Mesenchymal stem cell (in vitro differentiated cells and primary cell): ENCODE measurements around the gene TLCD2.
A peak's percentile ranks its signal among the peaks of the same experiment; 100 is the strongest.

Experiments
- DNase-seq: peaks from one replicate; pipeline ENCODE4 v3.0.0-alpha.2; 2013
- H2AFZ ChIP-seq: one replicate; pipeline ENCODE4 v1.6.1; 2013; ENCODE audit warnings: low read depth, mild to moderate bottlenecking, control low read depth, inconsistent platforms, low read length, moderate library complexity
- H2AK5ac ChIP-seq: 2 replicates; pipeline ENCODE4 v1.6.1; 2013; ENCODE audit warnings: low read length, moderate library complexity, mild to moderate bottlenecking, inconsistent platforms; ENCODE audit not compliant: severe bottlenecking
- H2BK120ac ChIP-seq: one replicate; pipeline ENCODE4 v1.6.1; 2013; ENCODE audit warnings: low read depth, mild to moderate bottlenecking, inconsistent platforms, low read length, moderate library complexity
- H2BK12ac ChIP-seq, 2 experiments: one replicate each; pipeline ENCODE4 v1.6.1; 2013; ENCODE audit warnings: inconsistent platforms in 2 of 2, low read length in 2 of 2, mild to moderate bottlenecking in 2 of 2, moderate library complexity in 2 of 2, control low read depth in 1 of 2
- H2BK15ac ChIP-seq: one replicate; pipeline ENCODE4 v1.6.1; 2013; ENCODE audit warnings: mild to moderate bottlenecking, low read depth, inconsistent platforms; ENCODE audit not compliant: poor library complexity, severe bottlenecking
- H2BK5ac ChIP-seq: 2 replicates; pipeline ENCODE4 v1.6.1; 2013; ENCODE audit warnings: low read depth, mild to moderate bottlenecking, low read length, control low read depth, inconsistent platforms; ENCODE audit not compliant: poor library complexity, severe bottlenecking
- H3K14ac ChIP-seq, 2 experiments: one replicate each; pipeline ENCODE4 v1.6.1; 2013; ENCODE audit warnings: inconsistent platforms in 2 of 2, low read length in 2 of 2, control low read depth in 1 of 2, mild to moderate bottlenecking in 1 of 2, moderate library complexity in 1 of 2
- H3K18ac ChIP-seq, 2 experiments: one replicate each; pipeline ENCODE4 v1.6.1; 2013; ENCODE audit warnings: inconsistent platforms in 2 of 2, low read length in 2 of 2, control low read depth in 1 of 2, low read depth in 1 of 2, mild to moderate bottlenecking in 1 of 2
- H3K23ac ChIP-seq, 2 experiments: one replicate each; pipeline ENCODE4 v1.6.1; 2013; ENCODE audit warnings: inconsistent platforms in 2 of 2, low read length in 2 of 2, mild to moderate bottlenecking in 2 of 2, moderate library complexity in 2 of 2, control low read depth in 1 of 2
- H3K27ac ChIP-seq: 2 replicates; pipeline ENCODE4 v1.5.1; 2013; ENCODE audit warnings: mild to moderate bottlenecking, moderate library complexity, low read length, control low read depth, inconsistent platforms; ENCODE audit not compliant: poor library complexity, severe bottlenecking
- H3K27me3 ChIP-seq, 2 experiments: 2 replicates each; pipeline versions ENCODE4 v1.6.1 to v1.7.0; 2013; ENCODE audit warnings: low read length in 2 of 2, mild to moderate bottlenecking in 2 of 2, moderate library complexity in 2 of 2, control low read depth in 1 of 2, inconsistent platforms in 1 of 2; ENCODE audit not compliant: control insufficient read depth in 1 of 2, insufficient read depth in 1 of 2
- H3K36me3 ChIP-seq, 2 experiments: 2 replicates each; pipeline versions ENCODE4 v1.6.1 to v1.7.0; 2013; ENCODE audit warnings: low read length in 2 of 2, control low read depth in 1 of 2, inconsistent platforms in 1 of 2, low read depth in 1 of 2, mild to moderate bottlenecking in 1 of 2; ENCODE audit not compliant: insufficient read depth in 2 of 2, control insufficient read depth in 1 of 2
- H3K4ac ChIP-seq, 2 experiments: one replicate each; pipeline ENCODE4 v1.6.1; 2013; ENCODE audit warnings: inconsistent platforms in 2 of 2, low read length in 2 of 2, mild to moderate bottlenecking in 2 of 2, moderate library complexity in 2 of 2, control low read depth in 1 of 2, low read depth in 1 of 2
- H3K4me1 ChIP-seq: 2 replicates; pipeline ENCODE4 v1.6.1; 2013; ENCODE audit warnings: low read depth, low read length, control low read depth; ENCODE audit not compliant: control insufficient read depth, insufficient read depth
- H3K4me2 ChIP-seq: 2 replicates; pipeline ENCODE4 v1.6.1; 2013; ENCODE audit warnings: low read length, mild to moderate bottlenecking, inconsistent platforms; ENCODE audit not compliant: poor library complexity, severe bottlenecking
- H3K4me3 ChIP-seq, 2 experiments: 2 replicates each; pipeline versions ENCODE4 v1.5.1 to v1.7.0; 2013; ENCODE audit warnings: low read length in 2 of 2, mild to moderate bottlenecking in 2 of 2, control low read depth in 1 of 2, low read depth in 1 of 2; ENCODE audit not compliant: insufficient read depth in 1 of 2
- H3K79me1 ChIP-seq: replicated peaks from 2 replicates; pipeline ENCODE4 v1.6.1; 2013; ENCODE audit warnings: mild to moderate bottlenecking, control low read depth, low read length, inconsistent platforms; ENCODE audit not compliant: poor library complexity, severe bottlenecking
- H3K9ac ChIP-seq: 2 replicates; pipeline ENCODE4 v1.7.0; 2013; ENCODE audit warnings: mild to moderate bottlenecking, low read length, moderate library complexity
- H3K9me3 ChIP-seq: 2 replicates; pipeline ENCODE4 v1.7.0; 2013; ENCODE audit warnings: mild to moderate bottlenecking, low read length; ENCODE audit not compliant: control insufficient read depth
- H4K8ac ChIP-seq: one replicate; pipeline ENCODE4 v1.6.1; 2013; ENCODE audit warnings: inconsistent platforms, mild to moderate bottlenecking, low read length, moderate library complexity
- H4K91ac ChIP-seq: one replicate; pipeline ENCODE4 v1.6.1; 2013; ENCODE audit warnings: mild to moderate bottlenecking, low read length, inconsistent platforms
- WGBS: methylation state at CpG from one replicate; pipeline ENCODE4 v1.1.7; 2013; ENCODE audit warnings: mixed read lengths; 5-methylcytosine and 5-hydroxymethylcytosine counted together

Gene TLCD2

DNA sequence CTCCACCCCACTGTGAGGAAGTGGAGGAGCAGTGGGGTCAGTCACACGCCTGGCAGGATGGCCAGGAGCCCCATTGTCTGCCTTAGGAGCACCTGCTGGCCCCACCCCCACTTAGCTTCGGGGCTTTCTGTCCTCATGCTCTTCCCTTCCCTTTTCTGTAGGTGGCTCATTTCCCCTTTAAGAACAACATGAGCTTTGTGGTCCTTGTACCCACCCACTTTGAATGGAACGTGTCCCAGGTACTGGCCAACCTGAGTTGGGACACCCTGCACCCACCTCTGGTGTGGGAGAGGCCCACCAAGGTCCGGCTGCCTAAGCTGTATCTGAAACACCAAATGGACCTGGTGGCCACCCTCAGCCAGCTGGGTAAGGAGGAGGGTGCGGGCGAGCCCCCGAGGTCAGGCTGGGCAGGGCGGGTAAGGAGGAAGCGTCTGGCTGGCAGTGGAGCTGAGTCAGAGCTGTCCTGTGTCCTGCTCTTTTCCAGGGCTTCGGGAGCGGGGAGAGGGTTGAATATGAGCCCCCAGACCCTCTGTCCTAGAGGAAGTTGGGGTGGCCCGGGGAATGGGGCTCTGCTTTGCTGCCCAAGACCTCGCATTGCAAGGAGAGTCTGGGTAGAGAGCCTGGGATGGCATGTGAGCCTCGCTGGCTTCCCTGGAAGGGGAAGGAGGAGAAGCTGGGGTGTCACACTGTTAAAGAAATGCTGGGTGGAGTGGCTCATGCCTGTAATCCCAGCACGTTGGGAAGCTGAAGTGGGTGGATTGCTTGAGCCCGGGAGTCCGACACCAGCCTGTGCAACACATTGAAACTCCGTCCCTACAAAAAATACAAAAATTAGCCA is 42.5 kb upstream of the TLCD2 start:
- peaks cover 0 to 5% of the 10 kb centered on the region in 2 experiments for H3K36me3 ChIP-seq
- peaks cover 27% of the 10 kb centered on the region for H3K4me1 ChIP-seq
- no peak overlapping the region for H3K4ac ChIP-seq
- H3K27ac ChIP-seq = no peak overlapping the region
- H4K8ac ChIP-seq = no peak overlapping the region
- no peak for DNase-seq
- no peak overlapping the region for H2AK5ac ChIP-seq
- peak overlapping the region in 1 of 2 experiments; percentile 64 for H2BK12ac ChIP-seq
- no peak overlapping the region for H2BK15ac ChIP-seq
- H3K4me3 ChIP-seq = no peak overlapping the region
- no peak overlapping the region for H3K23ac ChIP-seq
- no peak overlapping the region for H2AFZ ChIP-seq
- no peak overlapping the region for H2BK120ac ChIP-seq
- 68% methylated on average over 14 of the region's 18 CpGs for WGBS
- H3K79me1 ChIP-seq = no peaks in the 10 kb centered on the region
- H3K18ac ChIP-seq = no peak overlapping the region
- H3K14ac ChIP-seq = peak overlapping the region in 1 of 2 experiments; percentile 49
- H2BK5ac ChIP-seq = no peak overlapping the region
- no peak overlapping the region for H3K9ac ChIP-seq
- no peak overlapping the region for H4K91ac ChIP-seq
- no peaks in the 10 kb centered on the region for H3K9me3 ChIP-seq
- H3K27me3 ChIP-seq = no peaks in the 10 kb centered on the region
- H3K4me2 ChIP-seq = peak overlapping the region; percentile 6

GRCh38 chr17:1750628-1751027 is 40.5 kb upstream of the TLCD2 start:
- no peak overlapping the region for H4K91ac ChIP-seq
- no peaks in the 10 kb centered on the region for H3K27me3 ChIP-seq
- H2BK12ac ChIP-seq = no peak overlapping the region
- no peak overlapping the region for H3K18ac ChIP-seq
- no peak overlapping the region for H3K23ac ChIP-seq
- H3K4me3 ChIP-seq = no peak overlapping the region
- no peak overlapping the region for H4K8ac ChIP-seq
- no peak overlapping the region for H2BK15ac ChIP-seq
- H3K27ac ChIP-seq = no peak overlapping the region
- no peak for DNase-seq
- no peak overlapping the region for H2AK5ac ChIP-seq
- no peak overlapping the region for H3K14ac ChIP-seq
- no peak overlapping the region for H2AFZ ChIP-seq
- peaks cover 0 to 5% of the 10 kb centered on the region in 2 experiments for H3K36me3 ChIP-seq
- H2BK120ac ChIP-seq = no peak overlapping the region
- H3K4ac ChIP-seq = no peak overlapping the region
- no peak overlapping the region for H2BK5ac ChIP-seq
- no peak overlapping the region for H3K4me2 ChIP-seq
- H3K9ac ChIP-seq = no peak overlapping the region
- H3K9me3 ChIP-seq = no peaks in the 10 kb centered on the region
- 83% methylated on average over 9 of the region's 9 CpGs for WGBS
- H3K4me1 ChIP-seq = peaks cover 22% of the 10 kb centered on the region
- no peaks in the 10 kb centered on the region for H3K79me1 ChIP-seq

DNA sequence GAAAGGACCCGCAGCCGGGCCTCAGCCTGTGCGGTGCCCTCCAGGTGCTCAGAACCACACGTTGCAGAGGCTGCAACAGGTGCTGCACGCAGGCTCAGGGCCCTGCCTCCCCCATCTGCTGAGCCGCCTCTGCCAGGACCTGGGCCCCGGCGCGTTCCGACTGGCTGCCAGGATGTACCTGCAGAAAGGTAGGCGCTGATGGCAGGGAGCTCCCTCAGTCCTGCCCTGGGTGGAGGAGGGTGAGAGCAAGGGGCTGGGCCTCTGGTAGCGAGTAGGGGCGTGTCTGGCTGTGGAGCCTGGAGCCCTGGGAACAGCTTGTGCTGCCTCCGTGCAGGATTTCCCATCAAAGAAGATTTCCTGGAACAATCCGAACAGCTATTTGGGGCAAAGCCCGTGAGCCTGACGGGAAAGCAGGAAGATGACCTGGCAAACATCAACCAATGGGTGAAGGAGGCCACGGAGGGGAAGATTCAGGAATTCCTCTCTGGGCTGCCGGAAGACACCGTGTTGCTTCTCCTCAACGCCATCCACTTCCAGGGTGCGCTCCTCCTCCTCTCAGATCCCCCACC is 36.9 kb upstream of the TLCD2 start:
- Histone ChIP-seq H3K9me3 (no peaks in the 10 kb centered on the region), H3K79me1 (no peaks in the 10 kb centered on the region), H2BK5ac (no peak overlapping the region), H2BK15ac (no peak overlapping the region), H2AFZ (no peak overlapping the region), H2AK5ac (no peak overlapping the region), H3K4ac (no peak overlapping the region), H3K18ac (no peak overlapping the region), H4K91ac (peak overlapping the region; percentile 75), H3K4me1 (peaks cover 12% of the 10 kb centered on the region), H3K4me3 (no peak overlapping the region), H3K9ac (no peak overlapping the region), H2BK12ac (no peak overlapping the region), H4K8ac (no peak overlapping the region), H3K27ac (no peak overlapping the region), H3K23ac (no peak overlapping the region), H3K27me3 (peaks cover 0 to 4% of the 10 kb centered on the region in 2 experiments), H2BK120ac (no peak overlapping the region), H3K4me2 (no peak overlapping the region), H3K36me3 (peaks cover 0 to 5% of the 10 kb centered on the region in 2 experiments), H3K14ac (no peak overlapping the region)
- 81% methylated on average over 22 of the region's 22 CpGs for WGBS
- DNase-seq = no peak

DNA sequence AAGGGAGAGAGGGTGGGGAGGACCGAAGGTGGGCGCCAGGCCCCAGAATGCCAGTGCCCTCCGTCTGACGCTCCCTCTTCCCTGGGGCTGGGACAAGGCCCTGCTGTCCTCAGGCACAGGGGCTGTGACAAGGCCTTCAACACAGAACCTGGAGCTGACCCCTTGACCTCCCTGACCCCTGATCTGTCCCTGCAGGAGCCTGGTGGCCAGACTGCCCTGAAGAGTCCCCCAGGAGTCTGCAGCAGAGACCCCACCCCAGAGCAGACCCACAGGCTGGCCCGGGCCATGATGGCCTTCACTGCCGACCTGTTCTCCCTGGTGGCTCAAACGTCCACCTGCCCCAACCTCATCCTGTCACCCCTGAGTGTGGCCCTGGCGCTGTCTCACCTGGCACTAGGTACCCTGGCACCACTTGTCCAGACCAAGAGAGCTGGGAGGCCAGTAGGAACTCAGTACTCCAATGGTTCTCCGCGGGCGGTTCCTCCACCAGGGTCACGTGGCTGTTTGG is 35.4 kb upstream of the TLCD2 start:
- Histone ChIP-seq H3K4me3 (no peak overlapping the region), H2AK5ac (no peak overlapping the region), H2BK15ac (peak overlapping the region; percentile 40), H3K4me1 (peaks cover 14% of the 10 kb centered on the region), H3K14ac (no peak overlapping the region), H2AFZ (no peak overlapping the region), H2BK5ac (no peak overlapping the region), H4K8ac (no peak overlapping the region), H3K27me3 (peaks cover 0 to 5% of the 10 kb centered on the region in 2 experiments), H2BK12ac (no peak overlapping the region), H3K9me3 (no peaks in the 10 kb centered on the region), H3K36me3 (peaks cover 0 to 5% of the 10 kb centered on the region in 2 experiments), H3K79me1 (no peaks in the 10 kb centered on the region), H4K91ac (peak overlapping the region; percentile 34), H3K9ac (no peak overlapping the region), H3K4ac (no peak overlapping the region), H3K23ac (no peak overlapping the region), H3K18ac (no peak overlapping the region), H3K4me2 (no peak overlapping the region), H3K27ac (no peak overlapping the region), H2BK120ac (no peak overlapping the region)
- WGBS = 93% methylated on average over 11 of the region's 12 CpGs
- DNase-seq = no peak
